HG03571 (cell line): ENCODE results near the gene MEP1A.
"Not testable (repeated sequence)": the region's sequence is repeated elsewhere in the genome, so short reads cannot be mapped to it uniquely, and the experiment has no call there.

ENCODE experiments used
- ATAC-seq: cut with Tn5 transposase; IDR thresholded peaks from one replicate; pipeline ENCODE4 v1.9.1; 2021; ENCODE audit not compliant: unreplicated experiment

MEP1A gene

GRCh38 chr6:46828939-46829338 is 35.8 kb downstream of the MEP1A start:
- no peak for ATAC-seq

GRCh38 chr6:46832816-46833215 is 39.6 kb downstream of the MEP1A start:
- ATAC-seq: no peak

GRCh38 chr6:46834257-46834916 is 41.2 kb downstream of the MEP1A start:
- not testable (repeated sequence) for ATAC-seq

GRCh38 chr6:46834991-46835390 is 41.8 kb downstream of the MEP1A start:
- ATAC-seq: not testable (repeated sequence)

- ATAC-seq: no peak
Measured at GRCh38 chr6:46838033-46838432, 44.8 kb downstream of the MEP1A start.

- not testable (repeated sequence) for ATAC-seq
Measured at GRCh38 chr6:46842252-46842846, 49.2 kb downstream of the MEP1A start.

- no peak for ATAC-seq
Measured at GRCh38 chr6:46845126-46845525, 51.9 kb downstream of the MEP1A start.

GRCh38 chr6:46848684-46849360 is 55.6 kb downstream of the MEP1A start:
- ATAC-seq: peak; percentile 91

- ATAC-seq: no peak
Measured at GRCh38 chr6:46849361-46849690, 56.1 kb downstream of the MEP1A start.

GRCh38 chr6:46850792-46851191 is 57.6 kb downstream of the MEP1A start:
- ATAC-seq: no peak

GRCh38 chr6:46851576-46851975 is 58.4 kb downstream of the MEP1A start:
- not testable (repeated sequence) for ATAC-seq

- not testable (repeated sequence) for ATAC-seq
Measured at GRCh38 chr6:46855966-46856365, 62.8 kb downstream of the MEP1A start.

- no peak for ATAC-seq
Measured at GRCh38 chr6:46862381-46862780, 69.2 kb downstream of the MEP1A start.

GRCh38 chr6:46863791-46864190 is 70.6 kb downstream of the MEP1A start:
- ATAC-seq: no peak

- no peak for ATAC-seq
Measured at GRCh38 chr6:46865221-46865620, 72.0 kb downstream of the MEP1A start.

- no peak for ATAC-seq
Measured at GRCh38 chr6:46867411-46867810, 74.2 kb downstream of the MEP1A start.

GRCh38 chr6:46876126-46876525 is 82.9 kb downstream of the MEP1A start:
- no peak for ATAC-seq

GRCh38 chr6:46879003-46879402 is 85.8 kb downstream of the MEP1A start:
- ATAC-seq: no peak

- ATAC-seq: no peak
Measured at GRCh38 chr6:46882645-46883044, 89.5 kb downstream of the MEP1A start.

- no peak for ATAC-seq
Measured at GRCh38 chr6:46888031-46888430, 94.8 kb downstream of the MEP1A start.

- no peak for ATAC-seq
Measured at GRCh38 chr6:46888578-46888977, 95.4 kb downstream of the MEP1A start.
